Stimulated activated CD8-positive, alpha-beta memory T cell treated with anti-CD3 and anti-CD28 coated beads, Interleukin-12 subunit alpha, Interleukin-12 subunit beta, amount 100 ng/mL, for 1 hour (primary cell): ENCODE measurements around the gene RNF13.
A peak's percentile ranks its signal among the peaks of the same experiment; 100 is the strongest.
"Not testable (repeated sequence)": the region's sequence is repeated elsewhere in the genome, so short reads cannot be mapped to it uniquely, and the experiment has no call there.

Experiments
- DNase-seq: peaks from one replicate; pipeline ENCODE4 v3.0.0-alpha.2; 2020; ENCODE audit warnings: low read depth

The RNF13 gene

GRCh38 chr3:149801195-149801594 is 11.8 kb upstream of the RNF13 start:
- no peak for DNase-seq

- no peak for DNase-seq
Measured at GRCh38 chr3:149801639-149802038, 11.4 kb upstream of the RNF13 start.

GRCh38 chr3:149806171-149806778 is 6.7 kb upstream of the RNF13 start:
- no peak for DNase-seq

GRCh38 chr3:149808209-149808829 is 4.7 kb upstream of the RNF13 start:
- peak; percentile 20 for DNase-seq

- DNase-seq: no peak
Measured at GRCh38 chr3:149809699-149810098, 3.3 kb upstream of the RNF13 start.

- no peak for DNase-seq
Measured at GRCh38 chr3:149810846-149811245, 2.2 kb upstream of the RNF13 start.

- DNase-seq: no peak
Measured at GRCh38 chr3:149812165-149812605, 830 bp upstream of the RNF13 start.

GRCh38 chr3:149813367-149814281 is 609 bp downstream of the RNF13 start:
- no peak for DNase-seq

GRCh38 chr3:149815321-149815720 is 2.3 kb downstream of the RNF13 start:
- DNase-seq: no peak

GRCh38 chr3:149815728-149816127 is 2.7 kb downstream of the RNF13 start:
- DNase-seq: no peak

GRCh38 chr3:149816311-149816710 is 3.3 kb downstream of the RNF13 start:
- DNase-seq: no peak

GRCh38 chr3:149816986-149817385 is 4.0 kb downstream of the RNF13 start:
- no peak for DNase-seq

GRCh38 chr3:149819432-149819831 is 6.4 kb downstream of the RNF13 start:
- DNase-seq: no peak

GRCh38 chr3:149820183-149820582 is 7.2 kb downstream of the RNF13 start:
- no peak for DNase-seq

GRCh38 chr3:149826636-149827035 is 13.6 kb downstream of the RNF13 start:
- no peak for DNase-seq

- DNase-seq: no peak
Measured at GRCh38 chr3:149828390-149828789, 15.4 kb downstream of the RNF13 start.

GRCh38 chr3:149829631-149830030 is 16.6 kb downstream of the RNF13 start:
- DNase-seq: not testable (repeated sequence)

GRCh38 chr3:149830902-149831301 is 17.9 kb downstream of the RNF13 start:
- DNase-seq: no peak

- DNase-seq: no peak
Measured at GRCh38 chr3:149831321-149831720, 18.3 kb downstream of the RNF13 start.

- DNase-seq: no peak
Measured at GRCh38 chr3:149832086-149832485, 19.1 kb downstream of the RNF13 start.

GRCh38 chr3:149833241-149833640 is 20.2 kb downstream of the RNF13 start:
- no peak for DNase-seq

- not testable (repeated sequence) for DNase-seq
Measured at GRCh38 chr3:149838491-149838890, 25.5 kb downstream of the RNF13 start.

- DNase-seq: not testable (repeated sequence)
Measured at GRCh38 chr3:149839469-149839868, 26.5 kb downstream of the RNF13 start.
